OCI-LY1 (cell line): ENCODE data around the gene ASAP3.

ENCODE experiments used
- H2AFZ ChIP-seq: fragments of 200-600 bp; sonication (generic), shearing (Covaris generic); 2 replicates; pipeline ENCODE4 v1.6.0; 2014; ENCODE audit warnings: antibody characterized with exemption, mild to moderate bottlenecking, low read length
- H3F3A ChIP-seq: fragments of 200-600 bp; sonication (generic), shearing (Covaris generic); 2 replicates; pipeline ENCODE4 v1.6.0; 2014; ENCODE audit warnings: mild to moderate bottlenecking, antibody characterized with exemption, low read length, moderate library complexity; ENCODE audit not compliant: insufficient read depth
- H3K27ac ChIP-seq: fragments of 200-600 bp; sonication (generic); 2 replicates; pipeline ENCODE4 v1.5.1; 2014; ENCODE audit warnings: low read length, mixed run types, mild to moderate bottlenecking, low read depth; ENCODE audit not compliant: poor library complexity, severe bottlenecking
- H3K27me3 ChIP-seq: fragments of 200-600 bp; sonication (generic); 2 replicates; pipeline ENCODE4 v1.6.0; 2014; ENCODE audit warnings: antibody characterized with exemption, mild to moderate bottlenecking, low read length, moderate library complexity; ENCODE audit not compliant: insufficient read depth
- H3K36me3 ChIP-seq: fragments of 200-600 bp; sonication (generic); 2 replicates; pipeline ENCODE4 v1.6.1; 2014; ENCODE audit warnings: mild to moderate bottlenecking, antibody characterized with exemption, low read length, moderate library complexity, mixed read lengths; ENCODE audit not compliant: insufficient read depth
- H3K4me1 ChIP-seq: fragments of 200-600 bp; sonication (generic); 2 replicates; pipeline ENCODE4 v1.5.1; 2014; ENCODE audit warnings: mild to moderate bottlenecking, low read length, moderate library complexity; ENCODE audit not compliant: insufficient read depth, severe bottlenecking
- H3K4me2 ChIP-seq: fragments of 200-600 bp; sonication (generic), shearing (Covaris generic); 2 replicates; pipeline ENCODE4 v1.6.1; 2014; ENCODE audit warnings: low read length
- H3K4me3 ChIP-seq: fragments of 200-600 bp; sonication (generic); 2 replicates; pipeline ENCODE4 v1.5.1; 2014; ENCODE audit warnings: low read length, low read depth, mild to moderate bottlenecking, mixed read lengths; ENCODE audit not compliant: poor library complexity, severe bottlenecking
- H3K79me2 ChIP-seq: fragments of 200-600 bp; shearing (Covaris generic); 2 replicates; pipeline ENCODE4 v1.6.1; 2016; ENCODE audit warnings: mixed run types, low read length, mixed read lengths; ENCODE audit not compliant: insufficient read depth
- H3K9ac ChIP-seq: fragments of 200-600 bp; sonication (generic), shearing (Covaris generic); 2 replicates; pipeline ENCODE4 v1.6.1; 2014; ENCODE audit warnings: mild to moderate bottlenecking, low read length, mixed read lengths
- H3K9me2 ChIP-seq: fragments of 200-600 bp; sonication (generic), shearing (Covaris generic); 2 replicates; pipeline ENCODE4 v1.6.1; 2014; ENCODE audit warnings: low read depth, mild to moderate bottlenecking, low read length, mixed read lengths
- H3K9me3 ChIP-seq: fragments of 200-600 bp; shearing (Covaris generic); 2 replicates; pipeline ENCODE4 v1.6.1; 2014; ENCODE audit warnings: low read length, mixed read lengths
- H4K20me1 ChIP-seq: fragments of 200-600 bp; sonication (generic), shearing (Covaris generic); 2 replicates; pipeline ENCODE4 v1.6.0; 2016; ENCODE audit warnings: mild to moderate bottlenecking, low read length; ENCODE audit not compliant: insufficient read depth
- CTCF ChIP-seq: fragments of 200-600 bp; sonication (generic), shearing (Covaris generic); IDR thresholded peaks from 2 replicates; pipeline ENCODE4 v1.5.1; 2017; ENCODE audit warnings: mild to moderate bottlenecking, antibody characterized with exemption, low read length, moderate library complexity, mixed read lengths
- EZH2 ChIP-seq: fragments of 200-600 bp; sonication (generic), shearing (Covaris generic); IDR thresholded peaks from 2 replicates; pipeline ENCODE4 v1.8.0; 2017; ENCODE audit warnings: borderline replicate concordance, mixed run types, mild to moderate bottlenecking, antibody characterized with exemption, low read length, moderate library complexity, mixed read lengths

ASAP3 gene

GRCh38 chr1:23424293-23425192 is 59.4 kb downstream of the ASAP3 start, which contains the start of gene TCEA3:
Gene TCEA3, minus strand, starts transcription at chr1:23424748. Its CDS starts 115 bp downstream, at chr1:23424633.
- Histone ChIP-seq H3K4me2 (no peak within 1 kb of the TSS), H3K79me2 (no peaks in the 10 kb centered on the region), H3K4me3 (no peak within 1 kb of the TSS), H3K4me1 (no peaks in the 10 kb centered on the region), H4K20me1 (no peaks in the 10 kb centered on the region), H3K9ac (no peak within 1 kb of the TSS), H3K9me3 (no peaks in the 10 kb centered on the region), H3K27ac (no peak within 1 kb of the TSS), H3K27me3 (peaks cover 15% of the 10 kb centered on the region; the same call in 1 of the 2 replicates), H3K9me2 (no peaks in the 10 kb centered on the region), H2AFZ (no peak within 1 kb of the TSS), H3F3A (no peaks in the 10 kb centered on the region), H3K36me3 (no peaks in the 10 kb centered on the region)
- TF ChIP-seq CTCF, result no peak
- TF ChIP-seq EZH2, result no peak

DNA sequence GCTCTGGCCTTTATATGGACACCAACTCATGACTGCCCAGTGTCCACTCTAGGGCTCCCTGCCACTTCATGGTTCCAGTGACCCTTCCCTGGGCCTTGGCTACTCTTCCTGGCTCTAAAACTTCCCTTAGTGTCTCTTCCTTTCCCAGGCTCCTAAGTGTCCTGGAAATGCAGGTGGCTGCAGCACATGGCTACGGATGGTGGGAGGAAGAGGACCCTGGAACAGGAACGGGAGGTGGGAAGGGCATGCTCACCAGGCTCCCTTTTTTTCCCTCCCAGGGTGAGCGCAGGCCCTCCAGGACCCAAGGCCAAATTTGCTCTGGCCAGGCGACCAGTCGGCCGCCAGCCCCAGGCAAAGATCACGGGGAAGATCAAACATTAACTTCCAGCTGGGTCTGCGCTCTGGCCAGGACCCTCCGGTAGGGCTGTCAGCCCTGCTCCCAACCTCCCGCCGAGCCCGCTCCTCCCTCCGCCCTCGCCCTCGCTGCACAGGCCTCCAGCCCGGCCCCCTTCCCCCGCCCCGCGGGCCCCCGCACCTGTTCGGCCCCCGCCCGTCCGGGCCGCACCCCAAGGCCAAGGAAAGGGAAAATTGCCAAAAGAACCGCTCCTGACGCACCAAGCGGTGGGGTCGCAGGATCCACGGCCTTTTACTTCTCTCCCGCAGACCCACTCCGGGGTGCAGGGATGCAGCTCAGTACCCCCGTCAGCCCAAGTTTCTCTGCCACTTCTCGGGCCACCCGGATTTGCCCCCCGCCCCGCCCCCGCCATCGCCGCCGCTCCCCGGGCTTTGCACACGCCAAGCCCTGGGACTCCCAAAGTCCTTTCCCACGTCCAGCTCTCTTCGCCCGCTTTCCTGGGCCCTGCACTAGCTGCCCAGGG is 60.3 kb downstream of the ASAP3 start:
- no peaks in the 10 kb centered on the region for H3K9me3 ChIP-seq
- no peaks in the 10 kb centered on the region for H3K4me1 ChIP-seq
- H3K79me2 ChIP-seq, result no peaks in the 10 kb centered on the region
- H3K9me2 ChIP-seq, result no peaks in the 10 kb centered on the region
- no peak overlapping the region for H3K27ac ChIP-seq
- H4K20me1 ChIP-seq, result no peaks in the 10 kb centered on the region
- H3K9ac ChIP-seq, result no peak overlapping the region
- peaks cover 9% of the 10 kb centered on the region; the same call in 1 of the 2 replicates for H3K27me3 ChIP-seq
- no peak overlapping the region for H3K4me2 ChIP-seq
- TF ChIP-seq CTCF (no peak), EZH2 (no peak)
- no peaks in the 10 kb centered on the region for H3K36me3 ChIP-seq
- no peak overlapping the region for H2AFZ ChIP-seq
- H3F3A ChIP-seq, result no peaks in the 10 kb centered on the region
- H3K4me3 ChIP-seq, result no peak overlapping the region

DNA sequence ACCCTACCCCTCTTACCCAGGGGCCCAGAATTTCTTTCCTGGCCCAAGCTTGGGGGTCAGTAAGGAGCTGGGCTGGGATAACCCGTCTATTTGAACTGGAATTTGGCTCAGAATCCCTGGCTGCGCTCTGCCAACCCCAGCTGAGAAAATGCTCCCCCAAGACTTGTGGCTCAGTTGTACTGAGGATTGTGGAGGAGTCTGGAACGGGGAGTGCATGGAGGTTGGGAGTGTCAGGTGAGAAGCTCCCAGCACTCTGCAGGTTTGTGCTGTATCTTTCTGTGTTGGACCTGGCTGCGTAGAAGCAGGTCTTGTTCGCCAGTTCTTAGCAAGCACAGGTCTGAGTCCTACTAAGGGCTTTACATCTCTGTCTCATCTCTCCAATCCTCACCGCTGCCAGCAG is 61.0 kb downstream of the ASAP3 start:
- Histone ChIP-seq H3F3A (no peaks in the 10 kb centered on the region), H3K9me3 (no peaks in the 10 kb centered on the region), H3K27me3 (peaks cover 2% of the 10 kb centered on the region; the same call in 1 of the 2 replicates), H3K79me2 (no peaks in the 10 kb centered on the region), H2AFZ (no peak overlapping the region), H3K4me3 (no peak overlapping the region), H3K36me3 (no peaks in the 10 kb centered on the region), H3K9ac (no peak overlapping the region), H3K4me2 (no peak overlapping the region), H3K4me1 (no peaks in the 10 kb centered on the region), H4K20me1 (no peaks in the 10 kb centered on the region), H3K27ac (no peak overlapping the region), H3K9me2 (no peaks in the 10 kb centered on the region)
- TF ChIP-seq EZH2, result no peak
- TF ChIP-seq CTCF, result no peak
